Lower lobe of right lung (tissue), 2 donors: ENCODE results near the gene DYNLRB2. TPM values are rescaled to one million over a fixed set of nuclear protein-coding genes. Genes with fewer than 3 reads are reported as not detected.
A peak's percentile ranks its signal among the peaks of the same experiment; 100 is the strongest.

Experiments used
- ATAC-seq, 2 donors: fragments of 200-7000 bp; cut with Tn5 transposase; one replicate each; pipeline ENCODE4 v1.9.1; 2020 to 2022; ENCODE audit warnings: mild to moderate bottlenecking in 2 of 2, moderate library complexity in 2 of 2
- DNase-seq: peaks from one replicate; pipeline ENCODE4 v3.0.0-alpha.2; 2020
- H3K27ac ChIP-seq: fragments of 200-600 bp; one replicate; pipeline ENCODE4 v1.8.0; 2022
- H3K27me3 ChIP-seq: fragments of 200-600 bp; one replicate; pipeline ENCODE4 v1.8.0; 2022; ENCODE audit warnings: low read depth
- H3K36me3 ChIP-seq: fragments of 200-600 bp; one replicate; pipeline ENCODE4 v1.8.0; 2022; ENCODE audit warnings: mild to moderate bottlenecking
- H3K4me1 ChIP-seq: fragments of 200-600 bp; one replicate; pipeline ENCODE4 v1.8.0; 2022
- H3K4me3 ChIP-seq: fragments of 200-600 bp; one replicate; pipeline ENCODE4 v1.8.0; 2022; ENCODE audit warnings: mild to moderate bottlenecking
- H3K9me3 ChIP-seq: fragments of 200-600 bp; one replicate; pipeline ENCODE4 v1.8.0; 2022
- intact Hi-C: fragments of 100-400 bp; cut with DNase I; formaldehyde crosslinking; loops from one replicate; pipeline ENCODE4 v1.11.0; 2022
- total RNA-seq: library from RNA; stranded (reverse); fragmentation: NEBNext Ultra II Directional; extraction: Animal tissue kit (Norgen Biotek cat#: 25700); gene quantifications from one replicate; pipeline ENCODE4 v1.2.1, GENCODE V29; 2021
- TF ChIP-seq, protein P1 (sequence below): fragments of 200-600 bp; IDR thresholded peaks from one replicate; pipeline ENCODE4 v1.8.0; 2022; ENCODE audit warnings: antibody characterized with exemption, mild to moderate bottlenecking
- donor health status: DM: no; HTN: yes; CAD: no; lungs with severe emphysema.

DYNLRB2 gene
- total RNA-seq, 1 donor from 2014 or later, result 7.1 TPM

DNA sequence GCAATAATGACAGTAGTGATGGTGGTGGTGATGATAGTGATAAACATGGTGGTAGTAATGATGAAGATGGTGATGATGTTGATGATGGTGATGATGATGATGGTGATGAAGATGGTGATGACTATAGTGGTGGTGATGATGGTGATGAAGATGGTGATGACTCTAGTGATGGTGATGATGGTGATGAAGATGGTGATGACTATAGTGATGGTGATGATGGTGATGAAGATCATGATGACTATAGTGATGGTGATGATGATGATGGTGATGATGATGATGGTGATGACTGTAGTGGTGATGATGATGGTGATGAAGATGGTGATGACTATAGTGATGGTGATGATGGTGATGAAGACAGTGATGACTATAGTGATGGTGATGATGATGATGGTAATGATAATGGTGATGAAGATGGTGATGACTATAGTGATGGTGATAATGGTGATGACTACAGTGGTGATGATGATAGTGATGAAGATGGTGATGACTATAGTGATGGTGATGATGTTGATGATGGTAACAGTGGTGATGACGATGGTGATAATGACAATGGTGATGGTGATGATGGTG is 35.6 kb downstream of the DYNLRB2 start:
- ATAC-seq, result no peak
- TF ChIP-seq, protein P1, sequence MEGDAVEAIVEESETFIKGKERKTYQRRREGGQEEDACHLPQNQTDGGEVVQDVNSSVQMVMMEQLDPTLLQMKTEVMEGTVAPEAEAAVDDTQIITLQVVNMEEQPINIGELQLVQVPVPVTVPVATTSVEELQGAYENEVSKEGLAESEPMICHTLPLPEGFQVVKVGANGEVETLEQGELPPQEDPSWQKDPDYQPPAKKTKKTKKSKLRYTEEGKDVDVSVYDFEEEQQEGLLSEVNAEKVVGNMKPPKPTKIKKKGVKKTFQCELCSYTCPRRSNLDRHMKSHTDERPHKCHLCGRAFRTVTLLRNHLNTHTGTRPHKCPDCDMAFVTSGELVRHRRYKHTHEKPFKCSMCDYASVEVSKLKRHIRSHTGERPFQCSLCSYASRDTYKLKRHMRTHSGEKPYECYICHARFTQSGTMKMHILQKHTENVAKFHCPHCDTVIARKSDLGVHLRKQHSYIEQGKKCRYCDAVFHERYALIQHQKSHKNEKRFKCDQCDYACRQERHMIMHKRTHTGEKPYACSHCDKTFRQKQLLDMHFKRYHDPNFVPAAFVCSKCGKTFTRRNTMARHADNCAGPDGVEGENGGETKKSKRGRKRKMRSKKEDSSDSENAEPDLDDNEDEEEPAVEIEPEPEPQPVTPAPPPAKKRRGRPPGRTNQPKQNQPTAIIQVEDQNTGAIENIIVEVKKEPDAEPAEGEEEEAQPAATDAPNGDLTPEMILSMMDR, result no peak
- no peaks in the 10 kb centered on the region for H3K27me3 ChIP-seq
- H3K4me1 ChIP-seq, result no peaks in the 10 kb centered on the region
- H3K27ac ChIP-seq, result no peak overlapping the region
- no peaks in the 10 kb centered on the region for H3K36me3 ChIP-seq
- H3K4me3 ChIP-seq, result no peak overlapping the region
- intact Hi-C loops, result no loop called here
- DNase-seq, result no peak
- no peaks in the 10 kb centered on the region for H3K9me3 ChIP-seq

DNA sequence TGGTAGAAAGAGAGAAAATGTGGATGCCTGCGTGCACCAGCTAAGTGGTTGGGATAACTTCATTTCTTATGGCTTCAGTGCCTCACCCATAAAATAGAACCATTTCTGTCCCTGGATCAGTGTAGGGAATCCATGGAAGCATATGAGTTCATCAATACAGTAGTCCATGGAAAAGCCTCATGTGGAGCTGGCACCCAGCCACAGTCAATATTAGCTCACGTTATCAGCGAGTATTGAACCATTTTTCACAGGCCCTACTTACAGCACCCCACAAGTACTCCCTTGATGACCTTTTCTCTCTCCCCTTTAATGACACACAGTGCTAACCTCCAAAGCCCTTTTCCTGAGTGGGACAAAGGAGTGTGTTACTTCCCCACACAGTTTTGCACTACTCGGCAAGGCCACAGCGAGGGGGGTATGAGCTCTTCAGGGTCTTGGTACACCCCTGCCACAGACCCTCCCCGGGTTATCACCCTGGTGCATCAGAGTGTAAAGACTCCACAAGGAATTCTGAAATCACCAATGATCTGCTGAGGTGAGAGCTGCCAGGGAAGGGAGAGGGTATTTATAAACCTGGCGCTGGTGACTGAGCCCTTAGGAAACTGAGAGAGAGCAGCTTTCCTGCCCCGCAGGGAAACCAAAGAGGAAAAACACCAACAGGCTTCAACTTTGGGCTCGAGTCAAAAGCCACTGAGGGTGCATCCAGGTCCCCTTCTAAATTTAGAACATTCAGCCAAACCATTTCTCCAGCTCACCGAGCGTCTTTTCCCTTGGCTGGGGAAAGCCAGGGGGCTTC is 36.9 kb downstream of the DYNLRB2 start:
- Histone ChIP-seq H3K27me3 (no peaks in the 10 kb centered on the region), H3K4me3 (no peak overlapping the region), H3K4me1 (no peaks in the 10 kb centered on the region), H3K36me3 (no peaks in the 10 kb centered on the region), H3K27ac (no peak overlapping the region), H3K9me3 (no peaks in the 10 kb centered on the region)
- intact Hi-C loops, result no loop called here
- DNase-seq (no peak), ATAC-seq (no peak)
- TF ChIP-seq, protein P1, result no peak

GRCh38 chr16:80580109-80580832 is 39.5 kb downstream of the DYNLRB2 start:
- no peak overlapping the region for H3K4me3 ChIP-seq
- H3K27ac ChIP-seq, result no peak overlapping the region
- intact Hi-C loops, result no loop called here
- H3K4me1 ChIP-seq, result no peaks in the 10 kb centered on the region
- DNase-seq, result no peak
- TF ChIP-seq, protein P1, result no peak
- H3K36me3 ChIP-seq, result no peaks in the 10 kb centered on the region
- H3K27me3 ChIP-seq, result no peaks in the 10 kb centered on the region
- no peaks in the 10 kb centered on the region for H3K9me3 ChIP-seq
- ATAC-seq, result peak in 1 of 2 donors; percentile 12

DNA sequence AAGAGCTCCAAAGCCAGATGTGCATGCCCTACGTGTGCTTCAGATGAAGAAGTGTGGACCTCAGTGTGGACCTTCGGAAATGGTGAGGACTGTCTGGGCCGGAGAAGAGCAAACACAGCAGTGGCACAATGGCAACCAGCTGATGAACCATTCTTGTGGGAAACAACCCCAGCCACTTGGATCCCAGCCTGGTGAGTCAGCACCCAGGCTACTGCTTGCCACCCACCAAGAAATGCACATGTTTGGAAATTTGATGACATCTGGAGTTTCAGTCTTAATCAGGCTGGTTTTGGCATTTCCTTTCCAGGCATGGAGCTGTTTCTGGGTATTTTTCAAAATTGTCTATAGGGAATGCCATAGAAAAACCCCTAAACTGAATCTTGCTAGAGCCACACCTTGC is 42.7 kb downstream of the DYNLRB2 start:
- Histone ChIP-seq H3K9me3 (no peaks in the 10 kb centered on the region), H3K27ac (no peak overlapping the region), H3K4me3 (no peak overlapping the region), H3K36me3 (no peaks in the 10 kb centered on the region), H3K4me1 (no peaks in the 10 kb centered on the region), H3K27me3 (no peaks in the 10 kb centered on the region)
- intact Hi-C loops, result no loop called here
- TF ChIP-seq, protein P1, result no peak
- DNase-seq (no peak), ATAC-seq (no peak)

- Histone ChIP-seq H3K4me1 (no peaks in the 10 kb centered on the region), H3K4me3 (no peak overlapping the region), H3K9me3 (no peaks in the 10 kb centered on the region), H3K36me3 (no peaks in the 10 kb centered on the region), H3K27ac (no peak overlapping the region), H3K27me3 (no peaks in the 10 kb centered on the region)
- no peak for ATAC-seq
- TF ChIP-seq, protein P1, result no peak
- no peak for DNase-seq
- intact Hi-C loops, result no loop called here
Observed at GRCh38 chr16:80585764-80586163, 45.0 kb downstream of the DYNLRB2 start.
